GM19328 (cell line): Measurements from ENCODE around the gene EXOC3L2.
"Not testable (repeated sequence)": the region's sequence is repeated elsewhere in the genome, so short reads cannot be mapped to it uniquely, and the experiment has no call there.

Experiments
- ATAC-seq: cut with Tn5 transposase; IDR thresholded peaks from one replicate; pipeline ENCODE4 v1.9.1; 2021; ENCODE audit warnings: mild to moderate bottlenecking, moderate library complexity; ENCODE audit not compliant: unreplicated experiment

The EXOC3L2 gene

GRCh38 chr19:45256836-45257235 lies 11.6 kb upstream of the EXOC3L2 start:
- ATAC-seq, result no peak

GRCh38 chr19:45255611-45256157 lies 10.5 kb upstream of the EXOC3L2 start:
- no peak for ATAC-seq

- no peak for ATAC-seq
Observed at GRCh38 chr19:45254044-45254531, 8.9 kb upstream of the EXOC3L2 start.

GRCh38 chr19:45253396-45254027 lies 8.3 kb upstream of the EXOC3L2 start:
- ATAC-seq, result no peak

- ATAC-seq, result no peak
Observed at GRCh38 chr19:45251452-45252354, 6.5 kb upstream of the EXOC3L2 start.

- ATAC-seq, result no peak
Observed at GRCh38 chr19:45250832-45251451, 5.7 kb upstream of the EXOC3L2 start, which contains the start of gene MARK4. TSS of gene MARK4 (plus strand) at chr19:45251271. CDS start at chr19:45251589, 318 bp downstream.

GRCh38 chr19:45250216-45250831 lies 5.1 kb upstream of the EXOC3L2 start:
- ATAC-seq, result no peak

- ATAC-seq, result no peak
Observed at GRCh38 chr19:45249261-45250033, 4.2 kb upstream of the EXOC3L2 start.

- no peak for ATAC-seq
Observed at GRCh38 chr19:45247136-45247535, 1.9 kb upstream of the EXOC3L2 start.

- ATAC-seq, result no peak
Observed at GRCh38 chr19:45245826-45246225, 619 bp upstream of the EXOC3L2 start.

- ATAC-seq, result no peak
Observed at GRCh38 chr19:45244133-45244794, 943 bp downstream of the EXOC3L2 start.

- no peak for ATAC-seq
Observed at GRCh38 chr19:45243144-45243732, 2.0 kb downstream of the EXOC3L2 start.

GRCh38 chr19:45238556-45238955 lies 6.7 kb downstream of the EXOC3L2 start:
- no peak for ATAC-seq

- ATAC-seq, result no peak
Observed at GRCh38 chr19:45235485-45235884, 9.7 kb downstream of the EXOC3L2 start.

GRCh38 chr19:45234089-45234869 lies 10.9 kb downstream of the EXOC3L2 start:
- no peak for ATAC-seq

- ATAC-seq, result no peak
Observed at GRCh38 chr19:45231891-45232290, 13.3 kb downstream of the EXOC3L2 start.

- not testable (repeated sequence) for ATAC-seq
Observed at GRCh38 chr19:45229056-45229455, 16.2 kb downstream of the EXOC3L2 start.

- ATAC-seq, result no peak
Observed at GRCh38 chr19:45224645-45225044, 20.6 kb downstream of the EXOC3L2 start.
